ENCODE measurements around the gene RUNDC3A. TPM values are rescaled to one million over a fixed set of nuclear protein-coding genes. Genes with fewer than 3 reads are reported as not detected.

The RUNDC3A gene
- total RNA-seq, 1 experiment from 2014 or later: 5.2 TPM

DNA sequence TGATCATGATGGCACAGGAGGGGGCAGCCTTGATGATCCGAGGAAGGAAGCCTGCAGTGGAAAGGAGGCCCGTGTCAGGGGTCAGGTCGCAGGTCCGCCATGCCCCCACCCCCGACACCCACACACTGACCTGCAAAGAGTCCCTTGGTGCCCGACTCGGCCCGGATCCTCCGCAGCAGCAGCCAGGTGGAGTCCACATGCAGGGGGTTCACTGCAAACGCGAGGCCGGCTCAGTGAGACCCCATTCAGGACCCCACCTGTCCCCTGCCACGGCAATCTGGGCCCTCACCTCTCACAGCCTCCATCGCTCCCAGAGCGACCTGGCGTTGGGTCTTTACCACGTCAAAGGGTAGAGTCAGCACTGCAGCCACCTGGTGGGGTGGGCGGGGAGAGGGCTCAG is 11.7 kb downstream of the RUNDC3A start (continued):
- TF ChIP-seq, protein P1, sequence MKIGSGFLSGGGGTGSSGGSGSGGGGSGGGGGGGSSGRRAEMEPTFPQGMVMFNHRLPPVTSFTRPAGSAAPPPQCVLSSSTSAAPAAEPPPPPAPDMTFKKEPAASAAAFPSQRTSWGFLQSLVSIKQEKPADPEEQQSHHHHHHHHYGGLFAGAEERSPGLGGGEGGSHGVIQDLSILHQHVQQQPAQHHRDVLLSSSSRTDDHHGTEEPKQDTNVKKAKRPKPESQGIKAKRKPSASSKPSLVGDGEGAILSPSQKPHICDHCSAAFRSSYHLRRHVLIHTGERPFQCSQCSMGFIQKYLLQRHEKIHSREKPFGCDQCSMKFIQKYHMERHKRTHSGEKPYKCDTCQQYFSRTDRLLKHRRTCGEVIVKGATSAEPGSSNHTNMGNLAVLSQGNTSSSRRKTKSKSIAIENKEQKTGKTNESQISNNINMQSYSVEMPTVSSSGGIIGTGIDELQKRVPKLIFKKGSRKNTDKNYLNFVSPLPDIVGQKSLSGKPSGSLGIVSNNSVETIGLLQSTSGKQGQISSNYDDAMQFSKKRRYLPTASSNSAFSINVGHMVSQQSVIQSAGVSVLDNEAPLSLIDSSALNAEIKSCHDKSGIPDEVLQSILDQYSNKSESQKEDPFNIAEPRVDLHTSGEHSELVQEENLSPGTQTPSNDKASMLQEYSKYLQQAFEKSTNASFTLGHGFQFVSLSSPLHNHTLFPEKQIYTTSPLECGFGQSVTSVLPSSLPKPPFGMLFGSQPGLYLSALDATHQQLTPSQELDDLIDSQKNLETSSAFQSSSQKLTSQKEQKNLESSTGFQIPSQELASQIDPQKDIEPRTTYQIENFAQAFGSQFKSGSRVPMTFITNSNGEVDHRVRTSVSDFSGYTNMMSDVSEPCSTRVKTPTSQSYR (CRISPR knock-in tag; IDR thresholded peaks at IDR 0.05): no peak
- TF ChIP-seq MYBL2 (CRISPR knock-in tag; IDR thresholded peaks at IDR 0.05) (no peak), PREB (CRISPR knock-in tag; IDR thresholded peaks at IDR 0.05; ENCODE audit: borderline replicate concordance) (no peak), ZSCAN18 (CRISPR knock-in tag; IDR thresholded peaks at IDR 0.05) (no peak), TP53 (CRISPR knock-in tag; IDR thresholded peaks at IDR 0.05) (no peak), AR (CRISPR knock-in tag; IDR thresholded peaks at IDR 0.05) (no peak), ZBTB21 (CRISPR knock-in tag; IDR thresholded peaks at IDR 0.05; ENCODE audit: borderline replicate concordance) (no peak), NR3C1 (CRISPR knock-in tag; conservative IDR thresholded peaks at IDR 0.05; ENCODE audit: low read depth) (no peak), CBFB (CRISPR knock-in tag; IDR thresholded peaks at IDR 0.05; ENCODE audit: low read depth) (no peak), ARID4B (CRISPR knock-in tag; IDR thresholded peaks at IDR 0.05; ENCODE audit: borderline replicate concordance) (no peak)
- TF ChIP-seq, protein P2, sequence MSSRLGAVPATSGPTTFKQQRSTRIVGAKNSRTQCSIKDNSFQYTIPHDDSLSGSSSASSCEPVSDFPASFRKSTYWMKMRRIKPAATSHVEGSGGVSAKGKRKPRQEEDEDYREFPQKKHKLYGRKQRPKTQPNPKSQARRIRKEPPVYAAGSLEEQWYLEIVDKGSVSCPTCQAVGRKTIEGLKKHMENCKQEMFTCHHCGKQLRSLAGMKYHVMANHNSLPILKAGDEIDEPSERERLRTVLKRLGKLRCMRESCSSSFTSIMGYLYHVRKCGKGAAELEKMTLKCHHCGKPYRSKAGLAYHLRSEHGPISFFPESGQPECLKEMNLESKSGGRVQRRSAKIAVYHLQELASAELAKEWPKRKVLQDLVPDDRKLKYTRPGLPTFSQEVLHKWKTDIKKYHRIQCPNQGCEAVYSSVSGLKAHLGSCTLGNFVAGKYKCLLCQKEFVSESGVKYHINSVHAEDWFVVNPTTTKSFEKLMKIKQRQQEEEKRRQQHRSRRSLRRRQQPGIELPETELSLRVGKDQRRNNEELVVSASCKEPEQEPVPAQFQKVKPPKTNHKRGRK (CRISPR knock-in tag; IDR thresholded peaks at IDR 0.05; ENCODE audit: borderline replicate concordance): no peak

Data from WTC11 (cell line).